ENCODE measurements around the gene TSC22D4. TPM values are rescaled to one million over a fixed set of nuclear protein-coding genes. Genes with fewer than 3 reads are reported as not detected.

The TSC22D4 gene
- total and polyA plus RNA-seq, 2 experiments from 2014 or later: 14.6 to 24.9 TPM

DNA sequence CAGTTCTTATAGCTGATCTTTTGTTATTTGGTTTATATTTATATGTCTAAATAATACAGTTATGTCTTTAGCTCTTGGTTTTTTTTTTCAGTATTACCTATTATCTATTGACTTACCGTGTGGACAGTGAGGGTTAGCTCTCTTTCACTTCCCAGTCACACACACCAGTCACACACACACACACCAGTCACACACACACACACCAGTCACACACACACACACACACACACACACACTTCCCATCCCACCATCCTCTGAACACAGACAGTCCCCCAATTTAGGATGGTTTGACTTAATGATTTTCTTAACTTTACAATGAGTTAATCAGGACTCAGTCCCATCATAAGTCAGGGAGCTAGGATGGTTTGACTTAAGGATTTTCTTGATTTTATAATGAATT, 41.1 kb upstream of the TSC22D4 start (continued):
- TF ChIP-seq, protein P1, sequence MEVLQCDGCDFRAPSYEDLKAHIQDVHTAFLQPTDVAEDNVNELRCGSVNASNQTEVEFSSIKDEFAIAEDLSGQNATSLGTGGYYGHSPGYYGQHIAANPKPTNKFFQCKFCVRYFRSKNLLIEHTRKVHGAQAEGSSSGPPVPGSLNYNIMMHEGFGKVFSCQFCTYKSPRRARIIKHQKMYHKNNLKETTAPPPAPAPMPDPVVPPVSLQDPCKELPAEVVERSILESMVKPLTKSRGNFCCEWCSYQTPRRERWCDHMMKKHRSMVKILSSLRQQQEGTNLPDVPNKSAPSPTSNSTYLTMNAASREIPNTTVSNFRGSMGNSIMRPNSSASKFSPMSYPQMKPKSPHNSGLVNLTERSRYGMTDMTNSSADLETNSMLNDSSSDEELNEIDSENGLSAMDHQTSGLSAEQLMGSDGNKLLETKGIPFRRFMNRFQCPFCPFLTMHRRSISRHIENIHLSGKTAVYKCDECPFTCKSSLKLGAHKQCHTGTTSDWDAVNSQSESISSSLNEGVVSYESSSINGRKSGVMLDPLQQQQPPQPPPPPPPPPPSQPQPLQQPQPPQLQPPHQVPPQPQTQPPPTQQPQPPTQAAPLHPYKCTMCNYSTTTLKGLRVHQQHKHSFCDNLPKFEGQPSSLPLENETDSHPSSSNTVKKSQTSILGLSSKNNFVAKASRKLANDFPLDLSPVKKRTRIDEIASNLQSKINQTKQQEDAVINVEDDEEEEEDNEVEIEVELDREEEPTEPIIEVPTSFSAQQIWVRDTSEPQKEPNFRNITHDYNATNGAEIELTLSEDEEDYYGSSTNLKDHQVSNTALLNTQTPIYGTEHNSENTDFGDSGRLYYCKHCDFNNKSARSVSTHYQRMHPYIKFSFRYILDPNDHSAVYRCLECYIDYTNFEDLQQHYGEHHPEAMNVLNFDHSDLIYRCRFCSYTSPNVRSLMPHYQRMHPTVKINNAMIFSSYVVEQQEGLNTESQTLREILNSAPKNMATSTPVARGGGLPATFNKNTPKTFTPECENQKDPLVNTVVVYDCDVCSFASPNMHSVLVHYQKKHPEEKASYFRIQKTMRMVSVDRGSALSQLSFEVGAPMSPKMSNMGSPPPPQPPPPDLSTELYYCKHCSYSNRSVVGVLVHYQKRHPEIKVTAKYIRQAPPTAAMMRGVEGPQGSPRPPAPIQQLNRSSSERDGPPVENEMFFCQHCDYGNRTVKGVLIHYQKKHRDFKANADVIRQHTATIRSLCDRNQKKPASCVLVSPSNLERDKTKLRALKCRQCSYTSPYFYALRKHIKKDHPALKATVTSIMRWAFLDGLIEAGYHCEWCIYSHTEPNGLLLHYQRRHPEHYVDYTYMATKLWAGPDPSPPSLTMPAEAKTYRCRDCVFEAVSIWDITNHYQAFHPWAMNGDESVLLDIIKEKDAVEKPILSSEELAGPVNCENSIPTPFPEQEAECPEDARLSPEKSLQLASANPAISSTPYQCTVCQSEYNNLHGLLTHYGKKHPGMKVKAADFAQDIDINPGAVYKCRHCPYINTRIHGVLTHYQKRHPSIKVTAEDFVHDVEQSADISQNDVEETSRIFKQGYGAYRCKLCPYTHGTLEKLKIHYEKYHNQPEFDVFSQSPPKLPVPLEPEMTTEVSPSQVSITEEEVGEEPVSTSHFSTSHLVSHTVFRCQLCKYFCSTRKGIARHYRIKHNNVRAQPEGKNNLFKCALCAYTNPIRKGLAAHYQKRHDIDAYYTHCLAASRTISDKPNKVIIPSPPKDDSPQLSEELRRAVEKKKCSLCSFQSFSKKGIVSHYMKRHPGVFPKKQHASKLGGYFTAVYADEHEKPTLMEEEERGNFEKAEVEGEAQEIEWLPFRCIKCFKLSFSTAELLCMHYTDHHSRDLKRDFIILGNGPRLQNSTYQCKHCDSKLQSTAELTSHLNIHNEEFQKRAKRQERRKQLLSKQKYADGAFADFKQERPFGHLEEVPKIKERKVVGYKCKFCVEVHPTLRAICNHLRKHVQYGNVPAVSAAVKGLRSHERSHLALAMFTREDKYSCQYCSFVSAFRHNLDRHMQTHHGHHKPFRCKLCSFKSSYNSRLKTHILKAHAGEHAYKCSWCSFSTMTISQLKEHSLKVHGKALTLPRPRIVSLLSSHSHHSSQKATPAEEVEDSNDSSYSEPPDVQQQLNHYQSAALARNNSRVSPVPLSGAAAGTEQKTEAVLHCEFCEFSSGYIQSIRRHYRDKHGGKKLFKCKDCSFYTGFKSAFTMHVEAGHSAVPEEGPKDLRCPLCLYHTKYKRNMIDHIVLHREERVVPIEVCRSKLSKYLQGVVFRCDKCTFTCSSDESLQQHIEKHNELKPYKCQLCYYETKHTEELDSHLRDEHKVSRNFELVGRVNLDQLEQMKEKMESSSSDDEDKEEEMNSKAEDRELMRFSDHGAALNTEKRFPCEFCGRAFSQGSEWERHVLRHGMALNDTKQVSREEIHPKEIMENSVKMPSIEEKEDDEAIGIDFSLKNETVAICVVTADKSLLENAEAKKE (CRISPR knock-in tag; IDR thresholded peaks at IDR 0.05): no peak
- TF ChIP-seq CREB1 (CRISPR knock-in tag; IDR thresholded peaks at IDR 0.05; ENCODE audit: low read depth) (no peak), EZH2phosphoT487 (IDR thresholded peaks at IDR 0.05; ENCODE audit: unreplicated experiment) (no peak), ZNF114 (CRISPR knock-in tag; IDR thresholded peaks at IDR 0.05) (no peak), POLR2AphosphoS5 (IDR thresholded peaks at IDR 0.05; ENCODE audit: low read depth) (no peak), STAT1 (IDR thresholded peaks at IDR 0.05; ENCODE audit: unreplicated experiment) (no peak)
- TF ChIP-seq, protein P2, sequence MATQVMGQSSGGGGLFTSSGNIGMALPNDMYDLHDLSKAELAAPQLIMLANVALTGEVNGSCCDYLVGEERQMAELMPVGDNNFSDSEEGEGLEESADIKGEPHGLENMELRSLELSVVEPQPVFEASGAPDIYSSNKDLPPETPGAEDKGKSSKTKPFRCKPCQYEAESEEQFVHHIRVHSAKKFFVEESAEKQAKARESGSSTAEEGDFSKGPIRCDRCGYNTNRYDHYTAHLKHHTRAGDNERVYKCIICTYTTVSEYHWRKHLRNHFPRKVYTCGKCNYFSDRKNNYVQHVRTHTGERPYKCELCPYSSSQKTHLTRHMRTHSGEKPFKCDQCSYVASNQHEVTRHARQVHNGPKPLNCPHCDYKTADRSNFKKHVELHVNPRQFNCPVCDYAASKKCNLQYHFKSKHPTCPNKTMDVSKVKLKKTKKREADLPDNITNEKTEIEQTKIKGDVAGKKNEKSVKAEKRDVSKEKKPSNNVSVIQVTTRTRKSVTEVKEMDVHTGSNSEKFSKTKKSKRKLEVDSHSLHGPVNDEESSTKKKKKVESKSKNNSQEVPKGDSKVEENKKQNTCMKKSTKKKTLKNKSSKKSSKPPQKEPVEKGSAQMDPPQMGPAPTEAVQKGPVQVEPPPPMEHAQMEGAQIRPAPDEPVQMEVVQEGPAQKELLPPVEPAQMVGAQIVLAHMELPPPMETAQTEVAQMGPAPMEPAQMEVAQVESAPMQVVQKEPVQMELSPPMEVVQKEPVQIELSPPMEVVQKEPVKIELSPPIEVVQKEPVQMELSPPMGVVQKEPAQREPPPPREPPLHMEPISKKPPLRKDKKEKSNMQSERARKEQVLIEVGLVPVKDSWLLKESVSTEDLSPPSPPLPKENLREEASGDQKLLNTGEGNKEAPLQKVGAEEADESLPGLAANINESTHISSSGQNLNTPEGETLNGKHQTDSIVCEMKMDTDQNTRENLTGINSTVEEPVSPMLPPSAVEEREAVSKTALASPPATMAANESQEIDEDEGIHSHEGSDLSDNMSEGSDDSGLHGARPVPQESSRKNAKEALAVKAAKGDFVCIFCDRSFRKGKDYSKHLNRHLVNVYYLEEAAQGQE (IDR thresholded peaks at IDR 0.05; ENCODE audit: unreplicated experiment): no peak
